A673 (cell line): ENCODE results near the gene ABCC9.

Experiments used
- EZH2 ChIP-seq: fragments of 200-600 bp; sonication (generic); IDR thresholded peaks from 2 replicates; pipeline ENCODE4 v1.6.1; 2017; ENCODE audit warnings: borderline replicate concordance, low read depth, mild to moderate bottlenecking, mixed read lengths, antibody characterized with exemption, low read length; ENCODE audit not compliant: poor library complexity, severe bottlenecking
- TF ChIP-seq, protein P1 (sequence below): fragments of 300-800, 200-600 bp; sonication (generic); conservative IDR thresholded peaks from 2 replicates; pipeline ENCODE4 v1.5.1; 2017; ENCODE audit warnings: low read depth, mild to moderate bottlenecking, antibody characterized with exemption, low read length, moderate library complexity, mixed read lengths

DNA sequence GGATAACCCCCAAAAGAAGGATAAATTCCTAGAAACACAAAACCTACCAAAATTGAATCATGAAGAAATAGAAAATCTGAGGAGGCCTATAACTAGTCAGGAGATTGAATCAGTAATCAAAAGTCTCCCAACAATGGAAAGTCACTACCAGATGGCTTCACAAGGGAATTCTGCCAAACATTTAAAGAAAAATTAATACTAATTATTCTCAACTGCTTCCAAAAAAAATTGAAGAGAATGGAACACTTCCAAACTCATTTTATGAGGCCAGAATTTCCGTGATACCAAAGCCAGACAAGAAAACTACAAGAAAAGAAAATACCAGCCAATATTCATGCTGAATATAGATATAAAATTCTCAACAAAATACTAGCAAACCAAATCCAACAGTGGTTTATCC lies 7.8 kb upstream of the ABCC9 start:
- TF ChIP-seq, protein P1, sequence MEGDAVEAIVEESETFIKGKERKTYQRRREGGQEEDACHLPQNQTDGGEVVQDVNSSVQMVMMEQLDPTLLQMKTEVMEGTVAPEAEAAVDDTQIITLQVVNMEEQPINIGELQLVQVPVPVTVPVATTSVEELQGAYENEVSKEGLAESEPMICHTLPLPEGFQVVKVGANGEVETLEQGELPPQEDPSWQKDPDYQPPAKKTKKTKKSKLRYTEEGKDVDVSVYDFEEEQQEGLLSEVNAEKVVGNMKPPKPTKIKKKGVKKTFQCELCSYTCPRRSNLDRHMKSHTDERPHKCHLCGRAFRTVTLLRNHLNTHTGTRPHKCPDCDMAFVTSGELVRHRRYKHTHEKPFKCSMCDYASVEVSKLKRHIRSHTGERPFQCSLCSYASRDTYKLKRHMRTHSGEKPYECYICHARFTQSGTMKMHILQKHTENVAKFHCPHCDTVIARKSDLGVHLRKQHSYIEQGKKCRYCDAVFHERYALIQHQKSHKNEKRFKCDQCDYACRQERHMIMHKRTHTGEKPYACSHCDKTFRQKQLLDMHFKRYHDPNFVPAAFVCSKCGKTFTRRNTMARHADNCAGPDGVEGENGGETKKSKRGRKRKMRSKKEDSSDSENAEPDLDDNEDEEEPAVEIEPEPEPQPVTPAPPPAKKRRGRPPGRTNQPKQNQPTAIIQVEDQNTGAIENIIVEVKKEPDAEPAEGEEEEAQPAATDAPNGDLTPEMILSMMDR = no peak
- no peak for TF ChIP-seq EZH2
